ENCODE results near the gene HEMK1.

Gene HEMK1

DNA sequence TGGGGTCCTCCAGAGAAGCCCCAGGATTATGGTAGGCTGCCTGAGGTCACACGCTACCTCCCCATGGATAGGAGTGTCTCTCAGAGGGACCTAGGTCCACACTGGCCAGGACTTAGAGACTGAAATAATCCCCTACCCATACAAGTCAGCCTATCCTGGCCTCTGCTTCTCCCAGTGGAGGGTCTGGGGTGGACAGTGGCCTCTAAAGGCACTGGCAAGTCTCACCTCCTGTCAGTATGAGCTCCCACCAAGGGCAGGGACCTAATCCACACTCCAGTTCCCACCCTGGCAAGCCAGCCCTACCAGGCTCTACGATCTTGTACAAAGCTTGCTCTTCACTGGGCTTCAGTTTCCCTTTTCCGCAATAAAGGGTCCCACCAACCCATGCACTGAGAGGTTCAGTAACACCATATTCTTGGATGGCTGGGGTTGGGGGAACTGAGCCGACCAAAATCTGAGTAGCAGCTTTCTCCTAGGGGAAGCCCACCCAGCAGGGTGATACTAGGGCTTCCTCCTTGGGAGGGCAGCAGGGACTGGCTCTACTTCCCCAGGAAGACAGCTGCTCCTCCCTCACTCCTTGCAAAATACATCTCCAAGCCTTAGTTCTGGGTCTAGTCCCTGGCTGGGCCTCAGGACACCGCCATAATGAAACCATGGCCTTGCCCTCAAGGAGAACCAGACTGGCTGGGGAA, 39.9 kb downstream of the HEMK1 start:
- H3K4me3 ChIP-seq (ENCODE audit: low read depth, low read length), result no peak overlapping the region
- DNase-seq (ENCODE audit: low read depth), result no peak

DNA sequence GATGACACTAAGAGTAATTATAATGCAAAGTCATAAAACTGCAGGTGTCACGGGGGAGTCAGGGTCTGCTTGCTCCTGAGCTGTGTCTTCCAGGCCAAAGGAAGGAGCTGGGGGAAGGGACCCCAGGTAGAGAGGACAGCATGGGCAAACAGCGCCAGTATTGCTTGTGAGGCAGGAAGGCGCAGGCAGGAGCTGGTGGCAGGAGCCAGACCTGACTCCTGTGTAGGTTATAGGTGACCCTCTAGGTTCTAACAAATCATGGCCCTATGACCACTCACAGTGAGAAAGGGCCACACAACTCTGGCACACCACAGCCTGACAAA, 40.4 kb downstream of the HEMK1 start:
- no peak overlapping the region for H3K4me3 ChIP-seq (ENCODE audit: low read depth, low read length)
- DNase-seq (ENCODE audit: low read depth), result no peak

DNA sequence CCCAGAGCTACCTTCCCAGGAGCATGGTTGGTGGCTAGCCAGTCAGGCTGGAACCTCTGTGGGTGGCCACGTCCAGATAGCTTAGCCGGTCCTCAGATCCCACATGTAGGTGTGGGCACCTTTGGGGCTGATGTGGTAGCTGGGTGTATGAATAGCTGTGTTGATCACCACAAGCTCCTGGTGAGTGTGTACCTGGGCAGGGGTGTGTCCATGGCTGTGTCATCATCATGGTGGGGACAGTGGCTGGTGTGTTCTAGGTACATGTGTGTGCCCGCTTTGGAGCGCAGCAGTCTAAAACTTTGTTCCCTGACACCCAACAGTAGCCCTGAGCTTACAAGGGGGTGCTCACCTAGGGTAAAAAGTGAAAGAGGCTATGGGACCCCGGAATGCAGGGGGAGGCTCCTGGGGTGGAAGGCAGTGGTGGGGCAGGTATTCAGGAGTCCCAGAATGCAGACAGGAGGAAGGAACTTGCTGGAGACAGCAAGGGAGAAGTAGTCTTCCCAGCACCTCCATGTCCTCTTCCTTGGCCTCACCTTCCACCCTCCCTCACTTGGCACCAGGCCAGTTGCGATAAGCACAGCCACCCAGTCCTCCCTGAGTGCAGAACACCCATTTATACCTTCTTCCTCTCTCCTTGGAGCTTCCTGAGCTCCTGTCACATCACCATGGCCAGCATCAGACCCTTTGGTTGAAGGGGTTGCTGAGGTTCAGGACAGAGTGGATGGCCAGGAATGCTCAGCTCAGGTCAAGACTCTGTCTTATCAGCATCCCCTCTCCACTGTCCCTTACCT, 41.1 kb downstream of the HEMK1 start:
- no peak for DNase-seq (ENCODE audit: low read depth)

DNA sequence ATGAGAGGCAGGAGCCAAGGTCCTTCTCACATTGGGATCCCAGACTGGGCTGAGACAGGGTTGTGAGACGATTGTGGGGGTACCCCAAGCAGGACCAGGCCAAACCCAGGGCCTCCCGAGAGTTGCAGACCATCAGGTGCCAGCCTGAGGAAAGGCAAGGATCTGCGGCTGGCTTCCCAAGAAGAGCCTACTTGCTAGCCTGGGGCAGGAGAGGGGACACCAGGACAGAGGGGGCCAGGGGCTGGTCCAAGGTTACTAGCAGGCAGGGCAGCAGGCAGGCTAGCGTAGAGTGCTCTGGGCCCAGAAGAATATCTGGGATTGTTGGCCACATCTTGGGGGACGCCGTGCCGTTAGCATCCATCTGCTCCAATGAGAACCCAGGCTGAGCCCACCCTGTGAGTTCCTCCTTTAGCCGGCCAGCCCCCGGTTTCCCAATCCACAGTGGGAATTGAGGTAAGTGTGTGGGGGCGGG, 41.7 kb downstream of the HEMK1 start:
- no peak for DNase-seq (ENCODE audit: low read depth)
- H3K4me3 ChIP-seq (ENCODE audit: low read depth, low read length), result peak overlapping the region; percentile 72

More for the DNA sequence above, 41.1 kb downstream of the HEMK1 start:
- peak overlapping the region; percentile 72 for H3K4me3 ChIP-seq (ENCODE audit: low read depth, low read length)

DNA sequence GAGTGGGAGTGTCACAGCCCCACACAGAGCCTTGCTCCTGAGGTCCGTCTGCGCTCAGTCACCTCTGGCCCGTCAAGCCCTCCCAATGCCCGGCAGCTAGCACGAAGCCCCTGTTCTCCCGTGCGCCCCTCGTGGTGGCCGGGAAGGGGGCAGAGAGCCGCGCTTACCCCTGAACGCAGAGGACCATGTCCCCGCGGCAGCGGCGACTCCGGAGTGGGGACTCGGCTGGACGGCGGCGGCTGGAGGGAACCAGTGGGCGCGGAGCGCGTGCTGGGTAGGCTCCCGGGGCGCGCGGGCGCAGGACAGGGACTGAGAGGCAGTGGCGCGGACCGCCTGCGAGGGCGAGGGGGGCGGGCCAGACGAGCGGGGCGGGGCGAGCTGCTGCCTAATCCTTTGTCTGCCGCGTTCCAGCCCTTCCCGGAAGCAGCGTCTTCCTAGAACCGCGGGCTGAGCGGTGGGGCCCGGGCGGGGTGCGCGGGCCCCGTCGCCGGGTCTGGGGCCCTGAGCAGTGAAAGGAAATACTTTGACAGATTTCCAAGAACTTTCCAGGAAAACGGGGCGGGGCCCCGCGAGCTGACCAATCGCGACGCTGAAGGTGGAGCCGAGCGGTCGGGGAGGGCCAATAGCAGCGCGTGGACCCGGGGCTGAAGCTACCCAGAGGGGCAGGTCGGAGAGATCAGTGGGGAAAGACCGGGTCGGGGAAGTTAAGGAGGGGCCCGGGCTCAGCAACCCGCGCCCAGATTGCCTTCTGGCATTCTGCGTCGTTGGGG, 42.3 kb downstream of the HEMK1 start, which contains the start of gene CISH:
TSS of gene CISH (minus strand) at position 311 of the 770 bp plus-strand sequence. CDS start at position 187, 124 bp downstream.
- peak within 1 kb of the TSS; percentile 72 for H3K4me3 ChIP-seq (ENCODE audit: low read depth, low read length)
- DNase-seq (ENCODE audit: low read depth), result peak; percentile 79

DNA sequence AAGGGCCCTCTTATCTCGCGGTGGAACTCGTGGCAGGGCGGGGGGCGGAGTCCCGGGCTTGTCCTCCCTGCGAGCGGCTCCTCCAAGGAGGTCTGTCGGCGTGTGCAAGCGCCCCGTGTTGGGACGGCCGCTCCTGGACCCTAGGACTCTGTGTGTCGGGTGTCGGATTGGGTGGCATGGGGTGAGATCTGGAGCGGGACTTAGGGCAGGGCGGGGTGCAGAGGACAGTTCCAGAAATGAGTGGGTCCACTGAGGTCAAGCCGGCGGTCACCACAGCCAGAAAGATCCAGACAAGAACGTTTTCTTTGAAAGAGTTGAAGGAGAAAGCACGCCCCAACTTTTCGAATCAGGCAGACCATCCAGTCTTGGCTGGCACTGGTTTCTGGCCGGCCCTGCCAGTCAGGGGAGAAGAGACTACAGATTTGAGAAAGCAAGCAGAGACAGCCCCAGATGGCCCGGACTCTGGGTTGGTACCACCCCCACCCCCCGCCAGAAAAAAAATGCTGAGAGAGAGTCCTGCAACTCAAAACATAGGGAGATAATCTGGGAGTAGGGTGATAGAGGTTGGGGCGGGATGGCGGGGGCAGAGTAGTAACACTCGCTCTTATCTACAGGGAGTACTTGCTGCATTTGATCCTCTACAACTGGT, 43.0 kb downstream of the HEMK1 start:
- no peak for DNase-seq (ENCODE audit: low read depth)
- H3K4me3 ChIP-seq (ENCODE audit: low read depth, low read length), result peak overlapping the region; percentile 72

DNA sequence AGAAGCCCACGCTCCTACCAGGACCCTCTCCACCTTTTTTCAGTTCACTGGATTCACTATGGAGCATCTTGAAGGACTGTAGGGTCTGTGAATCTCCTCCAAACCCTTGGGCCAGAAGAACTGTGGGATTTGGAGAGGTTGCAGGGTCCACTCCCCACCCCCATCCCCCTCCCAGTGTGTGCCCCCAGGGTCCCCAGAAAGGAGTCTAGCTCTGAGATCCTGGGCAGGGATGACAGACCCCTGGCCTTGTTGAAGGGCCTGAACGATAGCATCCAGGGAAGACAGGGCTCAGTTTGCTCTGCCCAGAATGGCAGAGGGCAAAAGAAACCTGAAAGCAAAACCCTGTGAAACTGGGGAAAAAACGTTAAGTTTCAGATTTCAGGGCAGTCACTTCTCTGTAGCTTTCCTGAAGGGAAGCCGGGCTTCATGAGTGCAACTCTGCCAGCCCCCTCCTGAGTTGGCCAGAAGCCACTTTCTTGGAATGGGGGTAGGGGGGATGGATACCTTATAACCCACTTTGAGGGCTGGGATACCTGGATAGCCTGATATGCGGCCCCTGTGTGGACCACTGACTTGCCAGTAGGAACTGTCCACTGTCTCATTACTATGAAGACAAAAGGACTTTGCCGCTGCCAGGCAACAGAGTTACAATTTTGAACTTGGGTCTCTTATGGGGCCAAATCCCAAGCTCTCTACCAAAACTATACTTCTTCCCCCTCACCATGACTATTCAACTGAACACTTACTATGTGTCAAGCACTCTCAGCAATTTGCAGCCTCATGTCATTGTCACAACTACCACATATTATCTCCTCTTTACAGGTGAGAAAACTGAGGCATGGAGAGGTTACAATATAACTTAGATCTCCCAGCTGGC, 43.9 kb downstream of the HEMK1 start:
- DNase-seq (ENCODE audit: low read depth), result no peak
- no peak overlapping the region for H3K4me3 ChIP-seq (ENCODE audit: low read depth, low read length)

DNA sequence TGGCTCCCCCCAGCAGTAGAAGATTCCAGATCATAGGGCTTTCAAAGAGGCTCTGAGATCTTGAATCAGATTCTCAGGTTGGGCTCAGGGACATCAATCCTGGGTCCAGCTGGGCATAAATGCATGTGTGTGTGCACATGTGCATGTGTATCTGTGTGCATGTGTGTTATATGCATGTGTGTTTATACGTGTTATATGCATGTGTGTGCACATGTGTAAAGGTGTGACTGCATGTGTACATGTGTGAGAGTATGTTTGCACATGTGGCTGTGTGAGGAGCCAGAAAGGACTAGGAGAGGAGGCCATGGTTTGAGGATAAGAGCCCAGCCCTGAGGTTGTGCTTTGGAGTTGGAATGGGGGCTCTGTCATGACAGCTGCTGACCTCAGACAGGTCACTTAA, 45.9 kb downstream of the HEMK1 start:
- no peak for DNase-seq (ENCODE audit: low read depth)

DNA sequence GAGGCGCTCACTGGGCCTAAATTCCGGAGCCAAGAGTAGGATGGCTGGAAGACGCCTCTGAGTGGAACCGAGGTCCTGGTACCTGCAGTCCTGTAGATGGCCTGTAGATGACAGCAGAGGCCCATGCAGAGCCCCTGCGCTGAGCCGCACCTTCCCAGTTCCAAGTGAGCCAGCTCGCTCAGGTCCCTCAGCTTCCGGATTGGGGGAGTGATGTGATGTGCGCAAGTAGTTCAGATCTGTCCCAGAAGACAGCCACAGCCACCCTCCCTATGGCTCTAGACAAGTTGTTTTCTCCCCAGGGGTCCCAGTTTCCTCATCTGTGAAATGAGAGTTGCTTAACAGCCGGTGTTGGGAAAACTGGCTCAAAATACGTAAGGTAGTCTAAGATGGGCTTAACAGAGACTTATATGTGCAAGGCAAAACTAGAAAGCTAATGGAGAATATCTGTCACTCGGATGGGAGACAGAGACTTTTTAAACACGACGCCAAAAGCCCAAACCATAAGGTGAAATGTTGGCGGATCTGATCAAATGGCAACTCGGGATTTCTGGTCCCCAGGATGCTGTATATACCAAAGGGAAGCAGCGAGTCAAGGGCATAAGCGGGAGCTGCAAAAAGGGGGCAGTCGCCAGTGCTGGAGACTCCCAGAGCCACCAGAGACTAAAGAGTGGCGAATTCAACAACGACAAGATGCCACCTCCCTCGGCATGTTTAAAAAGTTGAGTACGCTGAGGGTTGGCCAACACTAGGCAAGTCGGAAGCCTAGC, 46.9 kb downstream of the HEMK1 start:
- DNase-seq (ENCODE audit: low read depth), result no peak

More for the DNA sequence above, 45.9 kb downstream of the HEMK1 start:
- H3K4me3 ChIP-seq (ENCODE audit: low read depth, low read length), result no peak overlapping the region

DNA sequence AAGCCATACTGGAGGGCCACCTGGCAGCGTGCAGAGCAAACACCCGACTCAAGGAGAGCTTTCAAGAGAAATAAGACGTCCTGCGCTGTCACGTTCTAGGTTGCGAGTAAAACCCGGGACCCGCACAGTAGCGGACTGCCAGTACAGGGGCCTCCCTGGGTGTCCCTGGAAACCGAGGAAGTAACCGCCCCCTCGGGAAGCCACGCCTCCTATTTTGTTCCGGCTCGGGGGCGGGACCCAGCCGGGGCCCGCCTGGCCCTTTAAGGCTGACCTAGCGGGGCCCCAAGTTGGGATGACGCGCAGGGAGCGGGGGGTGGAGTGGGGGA, 47.4 kb downstream of the HEMK1 start:
- DNase-seq (ENCODE audit: low read depth), result no peak
- peak overlapping the region; percentile 81 for H3K4me3 ChIP-seq (ENCODE audit: low read depth, low read length)

More for the DNA sequence above, 46.9 kb downstream of the HEMK1 start:
- peak overlapping the region; percentile 81 for H3K4me3 ChIP-seq (ENCODE audit: low read depth, low read length)

DNA sequence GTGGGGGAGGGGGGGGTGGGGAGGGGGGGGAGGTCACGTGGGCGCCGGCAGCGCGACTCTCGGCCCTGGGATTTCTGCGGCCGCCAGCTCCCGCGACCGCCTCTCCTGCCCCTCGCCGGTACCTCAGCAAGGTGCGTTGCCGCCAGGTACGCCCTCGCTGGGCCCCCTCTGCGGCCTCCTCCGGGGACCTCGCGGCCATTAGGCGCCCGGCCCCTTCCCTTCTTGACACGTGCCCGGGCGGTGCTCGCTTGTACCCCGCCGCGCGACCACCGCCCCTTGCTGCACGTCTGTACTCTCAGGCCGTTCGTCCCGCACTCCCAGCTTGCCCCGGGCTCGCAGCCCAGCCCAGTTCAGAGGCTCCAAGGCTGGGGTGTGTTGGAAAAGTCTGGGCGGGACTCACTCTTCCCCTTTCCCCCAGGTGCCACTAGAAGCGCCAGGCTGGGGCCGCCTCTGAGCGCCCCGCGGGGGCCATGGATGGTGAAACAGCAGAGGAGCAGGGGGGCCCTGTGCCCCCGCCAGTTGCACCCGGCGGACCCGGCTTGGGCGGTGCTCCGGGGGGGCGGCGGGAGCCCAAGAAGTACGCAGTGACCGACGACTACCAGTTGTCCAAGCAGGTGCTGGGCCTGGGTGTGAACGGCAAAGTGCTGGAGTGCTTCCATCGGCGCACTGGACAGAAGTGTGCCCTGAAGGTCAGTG, 47.9 kb downstream of the HEMK1 start, which contains the start of gene MAPKAPK3:
TSS of gene MAPKAPK3 (plus strand) at position 56 of the 696 bp plus-strand sequence. CDS start at position 471, 415 bp downstream.
- peak within 1 kb of the TSS; percentile 81 for H3K4me3 ChIP-seq (ENCODE audit: low read depth, low read length)
- DNase-seq (ENCODE audit: low read depth), result no peak

DNA sequence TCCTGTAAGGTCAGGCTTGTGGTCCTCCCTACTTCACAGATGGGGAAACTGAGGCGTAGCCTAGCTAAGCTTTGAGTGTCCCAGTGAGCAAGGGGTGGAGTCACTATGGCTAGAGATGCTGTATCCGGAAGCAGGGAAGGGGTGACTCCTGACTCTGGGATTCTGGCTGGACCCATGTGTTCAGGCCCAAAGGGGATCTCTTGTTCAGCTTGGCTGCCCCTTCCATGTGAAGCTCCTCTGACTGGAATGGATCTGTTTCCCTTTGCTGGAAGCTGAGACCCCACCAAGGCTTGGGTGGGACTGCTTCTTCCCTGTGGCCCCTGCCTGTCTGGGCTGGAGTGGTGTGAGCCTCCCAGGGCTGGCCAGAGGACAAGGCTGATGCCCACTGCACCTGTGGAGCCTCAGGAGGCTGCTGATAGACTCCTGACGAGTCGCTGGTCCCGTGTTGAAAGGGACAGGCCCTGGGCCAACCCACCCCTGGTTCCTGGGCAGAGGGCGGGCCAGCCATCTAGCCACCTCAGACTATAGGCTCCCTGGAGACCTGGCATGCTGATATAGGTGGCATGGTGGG, 48.7 kb downstream of the HEMK1 start:
- peak overlapping the region; percentile 81 for H3K4me3 ChIP-seq (ENCODE audit: low read depth, low read length)
- DNase-seq (ENCODE audit: low read depth), result no peak

DNA sequence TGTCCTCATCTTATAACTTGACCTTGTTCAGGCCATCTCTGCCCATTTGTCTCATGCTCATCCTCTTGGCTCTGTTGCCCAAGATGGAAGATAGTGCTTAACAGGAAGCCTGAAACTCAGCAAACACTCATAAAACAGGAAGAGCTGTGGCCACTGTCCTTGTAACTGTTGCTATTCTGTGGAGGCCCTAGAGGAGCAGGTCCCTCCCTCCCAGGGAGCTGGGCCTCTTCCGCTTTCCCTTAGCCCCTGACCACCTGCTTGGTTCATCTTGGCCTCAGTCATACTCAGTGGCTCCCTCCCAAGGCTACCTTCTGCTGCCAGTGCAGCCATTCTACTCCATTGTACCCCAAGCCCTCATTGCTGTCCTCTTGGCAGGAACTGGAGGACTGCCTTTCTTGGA, 51.1 kb downstream of the HEMK1 start:
- no peak overlapping the region for H3K4me3 ChIP-seq (ENCODE audit: low read depth, low read length)
- no peak for DNase-seq (ENCODE audit: low read depth)

DNA sequence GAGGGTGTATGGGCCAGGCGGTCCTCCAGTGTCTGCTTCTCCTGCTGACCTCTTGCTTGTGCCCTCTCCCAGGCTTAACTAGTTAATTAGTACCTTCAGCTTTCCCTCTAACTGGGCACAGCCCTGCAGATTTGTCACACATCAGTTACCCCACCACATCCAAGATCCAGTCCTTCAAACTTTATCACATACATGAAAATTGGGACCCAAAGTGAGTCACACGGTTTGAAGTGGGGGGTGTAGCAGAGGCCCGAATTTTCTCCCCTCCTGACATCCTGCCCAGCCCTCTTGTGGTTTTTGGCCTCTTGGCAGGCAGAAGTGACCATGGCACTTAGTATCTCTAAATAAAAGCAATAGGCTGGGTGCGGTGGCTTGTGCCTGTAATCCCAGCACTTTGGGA, 51.5 kb downstream of the HEMK1 start:
- DNase-seq (ENCODE audit: low read depth), result no peak
- H3K4me3 ChIP-seq (ENCODE audit: low read depth, low read length), result no peak overlapping the region

DNA sequence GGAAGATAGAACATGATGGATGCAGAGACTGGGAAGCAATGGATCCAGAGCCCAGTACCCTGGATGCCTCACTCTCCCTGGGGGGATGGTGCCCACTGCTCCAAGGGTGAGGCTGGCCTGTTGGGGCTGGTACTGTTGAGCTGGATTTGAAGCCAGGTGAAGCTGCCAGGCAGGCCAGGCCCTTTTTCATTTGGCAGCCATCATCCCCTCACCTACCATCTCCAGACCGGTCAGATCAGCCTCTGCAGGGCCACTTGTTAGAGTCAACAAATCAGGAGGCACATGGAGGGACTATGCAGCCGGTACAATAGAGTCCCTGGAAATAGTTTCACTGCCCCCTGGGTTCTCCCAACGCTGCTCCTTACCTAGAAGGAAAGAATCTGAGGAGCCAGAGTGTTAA, 53.6 kb downstream of the HEMK1 start:
- H3K4me3 ChIP-seq (ENCODE audit: low read depth, low read length), result no peak overlapping the region
- no peak for DNase-seq (ENCODE audit: low read depth)

DNA sequence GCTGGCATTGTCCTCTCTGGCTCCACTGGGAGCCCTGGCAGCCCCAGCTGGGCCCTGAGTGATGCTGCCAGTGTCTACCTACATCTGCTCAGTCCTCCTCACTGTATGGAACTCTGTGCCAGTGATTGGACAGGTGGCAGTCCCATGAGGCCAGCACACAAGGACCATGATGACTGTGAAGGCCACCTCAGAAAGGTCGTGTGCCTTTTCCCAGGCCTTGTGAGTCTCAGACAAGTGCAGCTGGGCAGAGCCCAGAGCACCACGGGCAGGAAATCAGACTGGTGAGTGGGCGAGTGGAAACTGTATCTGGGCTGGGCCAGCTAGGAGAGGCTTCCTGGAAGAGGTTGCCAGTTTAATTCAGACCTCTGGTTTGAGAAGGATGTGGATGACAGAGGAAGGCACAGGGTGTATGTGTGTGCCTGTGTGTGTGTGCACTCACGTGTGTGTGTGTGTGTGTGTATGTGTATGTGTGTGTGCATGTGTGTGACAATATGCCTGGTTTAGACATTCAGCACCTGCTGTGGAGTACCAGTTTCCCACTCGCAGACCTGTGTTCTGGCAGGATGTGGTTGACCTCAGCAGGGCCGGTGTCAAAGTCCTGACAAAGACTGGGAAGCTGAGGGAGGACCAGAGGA, 54.6 kb downstream of the HEMK1 start:
- no peak for DNase-seq (ENCODE audit: low read depth)
- H3K4me3 ChIP-seq (ENCODE audit: low read depth, low read length), result no peak overlapping the region

DNA sequence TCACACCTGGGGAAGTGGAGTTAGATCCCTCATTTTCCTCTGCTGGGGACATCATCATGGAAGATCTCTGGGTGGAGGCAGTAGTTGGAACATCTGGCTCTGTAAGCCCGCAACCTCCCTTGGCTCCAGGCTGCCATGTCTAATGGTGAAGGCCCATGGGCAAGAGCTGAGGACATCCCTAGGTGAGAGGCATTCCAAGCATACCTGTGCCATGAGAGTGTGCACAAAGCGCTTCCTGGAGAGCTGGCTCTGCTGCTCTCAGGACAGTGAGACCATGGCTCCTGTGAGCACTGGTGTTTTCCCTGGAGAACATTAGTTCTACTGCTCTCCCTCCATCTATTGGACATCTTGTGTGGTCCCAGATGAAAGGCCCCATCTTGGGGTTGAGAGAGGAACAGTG, 55.3 kb downstream of the HEMK1 start:
- no peak for DNase-seq (ENCODE audit: low read depth)
- H3K4me3 ChIP-seq (ENCODE audit: low read depth, low read length), result no peak overlapping the region

Measured in skeletal muscle cell (primary cell).